ENCODE data around the gene TMEM161A. TPM values are rescaled to one million over a fixed set of nuclear protein-coding genes. Genes with fewer than 3 reads are reported as not detected.

TMEM161A gene
- 13.3 and 18.9 TPM in 2 replicates for total RNA-seq

DNA sequence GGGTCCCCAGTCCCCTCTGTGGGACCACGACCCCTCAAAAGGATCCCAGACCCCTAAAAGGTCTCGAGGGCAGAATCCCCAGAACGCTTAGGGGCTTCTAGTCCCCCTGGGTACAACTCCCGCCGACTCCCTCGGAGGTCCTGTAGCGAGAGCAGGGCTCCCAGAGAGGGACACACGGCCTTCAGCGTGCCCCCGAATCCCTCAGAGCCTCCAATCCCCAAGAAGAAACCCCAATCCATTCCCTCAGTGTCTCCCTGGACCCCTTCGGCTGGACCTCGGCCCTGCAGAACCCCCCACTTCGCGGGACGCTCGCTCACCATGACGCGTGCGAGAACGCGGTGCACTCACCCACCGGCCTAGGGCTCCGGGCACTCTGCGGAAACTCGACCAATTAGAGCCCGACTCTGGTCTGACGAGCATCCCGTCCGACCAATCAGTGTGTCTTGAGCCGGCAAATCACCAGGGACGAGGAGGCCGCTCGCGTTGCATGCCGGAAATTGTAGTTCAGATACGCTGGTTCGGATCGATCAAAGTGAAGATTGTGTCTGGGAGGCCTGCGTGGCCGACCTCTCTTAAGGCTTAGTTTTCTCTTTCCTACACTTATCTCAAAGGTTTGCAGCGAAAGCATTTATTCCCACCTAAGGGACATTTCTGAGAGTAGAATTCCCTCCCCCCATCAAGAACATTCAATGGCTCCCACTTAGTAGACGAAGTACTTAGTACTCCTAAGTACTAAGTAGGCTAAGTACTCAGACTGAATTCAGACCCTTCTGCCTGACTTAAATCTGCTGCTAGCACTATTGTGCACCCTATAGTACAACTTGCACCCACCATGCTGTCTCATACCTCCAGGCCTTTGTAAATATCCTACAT is at the start of gene TMEM161A:
TSS of gene TMEM161A (minus strand) at position 370 of the 873 bp plus-strand sequence. CDS start at position 320, 50 bp downstream.

DNA sequence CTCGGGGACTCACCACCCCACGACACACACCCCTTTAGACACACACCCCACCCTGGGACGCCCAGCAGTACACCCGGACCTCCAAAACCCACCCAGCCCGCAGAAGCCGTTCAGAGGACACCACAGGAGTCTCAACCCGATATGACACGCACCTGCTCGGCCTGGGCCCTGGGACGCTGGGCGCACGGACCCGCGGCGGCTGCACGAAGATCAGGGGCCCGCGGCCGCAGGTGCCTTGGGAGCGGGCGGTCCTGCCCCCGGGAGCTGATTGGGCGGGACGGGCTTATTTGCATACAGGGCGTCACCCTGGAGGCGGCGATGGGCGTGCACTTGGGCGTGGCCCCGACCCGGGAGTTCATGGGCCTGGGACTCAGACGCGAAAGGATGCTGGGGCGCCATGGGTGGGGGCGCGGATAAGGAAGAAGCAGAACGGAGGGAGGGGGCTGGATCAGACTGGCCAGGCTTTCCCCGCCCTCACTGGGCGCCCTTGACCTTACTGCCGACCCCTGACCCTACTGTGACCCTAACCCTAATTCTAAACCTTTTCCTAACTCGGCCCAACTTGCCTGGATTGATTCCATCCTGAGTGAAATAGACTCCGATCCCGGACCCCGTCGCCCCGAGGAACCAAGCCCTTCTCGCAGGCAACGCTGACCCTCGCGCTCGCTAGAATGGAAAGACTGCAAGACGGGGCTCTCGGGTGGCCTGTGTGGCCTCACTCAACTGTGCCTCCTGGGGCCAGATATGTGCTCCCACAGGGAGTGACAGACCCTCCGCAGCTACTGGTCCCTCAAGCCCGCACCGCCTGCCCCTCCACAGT is 32.0 kb upstream of the TMEM161A start, which contains the start of gene MEF2B:
TSS of gene MEF2B (minus strand) at position 211 of the 820 bp plus-strand sequence. CDS start 19,528 bp downstream, outside the sequence.

Other genes starting within 250 kb of the TMEM161A start
- 1.3 and 1.9 TPM in 2 replicates for gene CERS1, start 242.3 kb downstream of the TMEM161A start, total RNA-seq
- gene COPE, start 219.1 kb downstream of the TMEM161A start, total RNA-seq, result 146 and 154 TPM in 2 replicates
- 44.1 and 47.7 TPM in 2 replicates for gene DDX49, start 218.8 kb downstream of the TMEM161A start, total RNA-seq
- 61.0 and 93.2 TPM in 2 replicates for gene HOMER3, start 197.3 kb downstream of the TMEM161A start, total RNA-seq
- gene SUGP2, start 105.0 kb downstream of the TMEM161A start, total RNA-seq, result 35.2 and 39.9 TPM in 2 replicates
- gene ARMC6, start 104.9 kb downstream of the TMEM161A start, total RNA-seq, result 36.4 and 39.9 TPM in 2 replicates
- 3.5 and 4.0 TPM in 2 replicates for gene SLC25A42, start 74.5 kb downstream of the TMEM161A start, total RNA-seq
- gene MEF2B, start 31.8 kb upstream of the TMEM161A start, total RNA-seq, result 0.13 TPM in 1 of 2 replicates, not detected in the other
- 13.2 and 19.9 TPM in 2 replicates for gene BORCS8, start 53.7 kb upstream of the TMEM161A start, total RNA-seq
- 51.3 and 57.7 TPM in 2 replicates for gene RFXANK, start 53.8 kb upstream of the TMEM161A start, total RNA-seq
- gene NR2C2AP, start 64.9 kb upstream of the TMEM161A start, total RNA-seq, result 8.2 and 11.5 TPM in 2 replicates
- gene NCAN, start 73.5 kb upstream of the TMEM161A start, total RNA-seq, result not detected in 2 replicates
- not detected in 2 replicates for gene TM6SF2, start 134.8 kb upstream of the TMEM161A start, total RNA-seq
- 30.5 and 31.7 TPM in 2 replicates for gene SUGP1, start 182.0 kb upstream of the TMEM161A start, total RNA-seq
- gene MAU2, start 182.4 kb upstream of the TMEM161A start, total RNA-seq, result 37.5 and 48.5 TPM in 2 replicates

Measured in thoracic aorta endothelial cell (primary cell).